Measurements from ENCODE around the gene THRA.

The THRA gene

GRCh38 chr17:40099619-40100418 lies 37.1 kb downstream of the THRA start:
- no peak for DNase-seq

GRCh38 chr17:40100419-40100668 lies 37.6 kb downstream of the THRA start, which contains the start of gene NR1D1:
TSS of gene NR1D1 (minus strand) at chr17:40100589. CDS start at chr17:40100094, 495 bp downstream.
- no peak for DNase-seq

- DNase-seq, result peak; percentile 86
Measured at GRCh38 chr17:40100669-40101366, 38.1 kb downstream of the THRA start.

- no peak for DNase-seq
Measured at GRCh38 chr17:40101367-40102210, 38.8 kb downstream of the THRA start.

- DNase-seq, result no peak
Measured at GRCh38 chr17:40103071-40103661, 40.4 kb downstream of the THRA start.

- no peak for DNase-seq
Measured at GRCh38 chr17:40103688-40104087, 40.9 kb downstream of the THRA start.

- DNase-seq, result no peak
Measured at GRCh38 chr17:40104594-40105486, 42.1 kb downstream of the THRA start.

- DNase-seq, result no peak
Measured at GRCh38 chr17:40105861-40106759, 43.3 kb downstream of the THRA start.

- no peak for DNase-seq
Measured at GRCh38 chr17:40106760-40107521, 44.2 kb downstream of the THRA start.

GRCh38 chr17:40107522-40108174 lies 44.9 kb downstream of the THRA start:
- no peak for DNase-seq

GRCh38 chr17:40108970-40109824 lies 46.4 kb downstream of the THRA start:
- no peak for DNase-seq

GRCh38 chr17:40110026-40110845 lies 47.5 kb downstream of the THRA start:
- DNase-seq, result no peak

GRCh38 chr17:40111221-40112128 lies 48.7 kb downstream of the THRA start:
- peak; percentile 67 for DNase-seq

- no peak for DNase-seq
Measured at GRCh38 chr17:40112191-40112711, 49.5 kb downstream of the THRA start.

GRCh38 chr17:40112718-40113109 lies 49.9 kb downstream of the THRA start:
- no peak for DNase-seq
